ENCODE results near the gene LRRC4B.
A peak's percentile ranks its signal among the peaks of the same experiment; 100 is the strongest.
"Not testable (repeated sequence)": the region's sequence is repeated elsewhere in the genome, so short reads cannot be mapped to it uniquely, and the experiment has no call there.

LRRC4B gene

DNA sequence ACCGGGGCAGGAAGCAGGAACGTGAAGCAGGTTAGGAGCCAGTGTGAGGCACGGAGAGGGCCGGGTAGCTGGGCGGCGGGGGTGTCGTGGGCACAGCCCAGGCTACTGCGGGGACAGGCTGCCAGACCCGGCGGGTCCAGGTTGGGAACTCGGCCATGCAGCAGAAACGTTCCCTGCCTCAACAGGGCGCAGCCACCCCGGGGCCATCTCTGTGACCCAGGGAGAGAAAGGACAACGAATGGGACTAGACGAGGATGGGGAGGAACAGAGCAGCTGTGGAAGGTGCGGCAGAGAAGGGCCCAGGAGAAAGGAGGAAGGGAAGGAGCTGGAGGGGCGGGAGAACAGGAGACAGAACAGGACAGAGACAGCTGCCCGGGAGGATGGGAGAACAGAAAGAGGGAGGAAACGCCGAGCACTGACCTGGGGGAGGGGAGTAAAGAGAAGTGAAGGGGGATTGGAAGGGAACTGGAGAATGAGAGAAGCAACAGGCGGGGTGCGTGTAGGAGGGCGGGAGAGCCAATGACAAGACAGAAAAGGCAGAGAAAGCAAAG, 78.7 kb downstream of the LRRC4B start:
- DNase-seq (ENCODE audit: low read depth in 2 of 2, low spot score in 1 of 2), result no peak

DNA sequence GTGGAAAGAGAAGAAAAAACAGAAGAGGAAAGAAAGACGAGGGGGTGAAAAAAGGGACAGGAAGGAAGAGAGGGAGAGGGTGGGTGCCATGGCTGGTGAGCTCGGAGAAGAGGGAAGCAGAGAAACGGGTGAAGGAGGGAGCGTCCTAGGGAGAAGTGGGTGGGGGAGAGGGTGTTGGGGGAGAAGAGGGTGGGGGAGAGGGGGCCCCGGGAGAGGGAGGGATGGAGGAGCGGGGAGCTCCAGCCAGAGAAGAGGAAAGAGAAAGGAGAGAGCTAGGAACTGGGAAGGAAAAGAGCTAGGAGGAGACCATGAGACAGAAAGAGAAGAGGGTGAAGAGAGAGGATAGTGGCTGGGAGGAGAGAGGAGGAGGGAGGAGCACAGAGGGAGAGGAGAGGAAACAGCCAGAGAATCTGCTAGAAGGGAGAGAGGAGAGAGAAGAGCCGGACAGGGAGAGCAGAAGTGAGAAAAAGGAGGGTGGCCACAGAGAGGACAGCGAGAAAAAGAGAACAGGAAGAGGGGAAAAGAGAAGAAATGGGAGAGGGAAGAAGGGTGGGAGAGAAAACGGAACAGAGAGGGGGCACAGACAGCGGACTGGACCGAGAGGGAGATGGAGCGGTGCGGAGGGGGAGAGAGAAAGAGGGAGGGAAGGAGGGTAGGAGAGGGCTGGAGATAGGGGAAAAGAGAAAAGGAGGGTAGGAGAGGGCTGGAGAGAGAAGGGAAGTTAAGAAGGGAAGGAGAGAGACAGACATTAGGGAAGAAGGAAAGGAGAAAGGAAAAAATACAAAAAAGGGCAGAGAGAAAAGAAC, 79.6 kb downstream of the LRRC4B start:
- no peak for DNase-seq (ENCODE audit: low read depth in 2 of 2, low spot score in 1 of 2)

DNA sequence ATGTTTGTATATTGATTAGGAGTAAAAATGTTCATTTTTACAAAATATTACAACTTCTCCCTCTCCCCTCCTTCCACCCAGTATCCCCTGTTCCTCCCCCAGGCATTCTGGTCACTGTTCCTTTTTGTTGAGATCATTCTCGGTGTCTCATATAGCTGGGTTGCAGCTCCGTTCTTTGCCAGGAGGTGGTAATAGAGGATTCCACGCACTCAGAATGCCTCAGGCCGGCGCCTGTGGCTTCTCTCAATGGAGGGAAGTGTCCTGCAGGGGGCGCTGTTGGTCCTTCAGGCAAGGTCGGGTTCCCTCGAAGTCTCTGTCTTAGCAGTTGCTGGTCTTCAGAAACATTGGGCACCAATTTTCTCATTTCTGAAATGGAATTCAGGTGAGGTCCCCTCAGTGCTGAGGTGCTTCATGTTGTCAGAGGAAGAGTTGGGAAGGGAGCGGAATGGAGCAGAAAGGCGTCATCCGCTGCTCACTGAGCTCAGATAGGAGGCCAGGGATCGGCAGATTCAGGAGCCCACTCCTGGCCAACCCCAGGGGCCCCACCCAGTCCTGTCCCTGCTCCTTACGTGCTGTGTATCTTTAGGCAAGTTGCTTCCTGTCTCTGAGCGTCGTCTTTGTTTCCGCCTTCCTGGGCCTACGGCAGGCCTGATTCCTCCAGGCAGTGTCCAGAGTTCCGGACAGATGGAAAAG, 81.3 kb downstream of the LRRC4B start:
- peak in 1 of 2 donors; percentile 23 for DNase-seq (ENCODE audit: low read depth in 2 of 2, low spot score in 1 of 2)

DNA sequence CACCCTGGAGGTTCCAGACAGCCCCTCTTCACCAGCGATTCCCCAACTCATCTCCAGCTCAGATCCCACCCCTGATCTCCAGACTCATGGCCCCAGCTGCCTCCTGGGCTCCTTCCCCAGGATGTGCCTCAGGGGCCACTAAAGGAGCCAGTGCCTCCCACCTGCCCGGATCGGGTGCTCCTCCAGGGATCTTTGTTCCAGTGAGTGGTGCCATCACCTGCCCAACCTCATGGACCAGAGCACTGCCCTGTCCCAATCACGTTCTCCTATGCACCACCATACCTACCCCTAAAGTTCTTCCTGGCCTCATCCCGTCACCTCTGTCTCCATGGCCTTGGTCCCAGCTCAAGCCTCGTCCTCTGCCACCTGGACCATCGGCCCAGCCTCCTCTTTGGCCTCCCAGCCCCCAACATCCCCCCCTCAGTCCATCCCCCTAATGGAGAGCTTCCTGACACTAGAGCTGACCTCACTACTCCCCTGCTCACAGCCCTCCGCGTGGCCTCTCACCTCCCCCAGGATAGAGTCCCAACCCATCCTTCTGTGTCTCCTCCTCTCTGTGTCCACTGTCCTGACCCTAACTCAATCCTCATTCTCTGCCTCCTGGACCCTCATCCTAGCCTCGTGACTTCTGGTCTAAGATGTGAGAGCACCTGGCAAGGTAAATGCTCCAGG, 82.8 kb downstream of the LRRC4B start:
- no peak for DNase-seq (ENCODE audit: low read depth in 2 of 2, low spot score in 1 of 2)

DNA sequence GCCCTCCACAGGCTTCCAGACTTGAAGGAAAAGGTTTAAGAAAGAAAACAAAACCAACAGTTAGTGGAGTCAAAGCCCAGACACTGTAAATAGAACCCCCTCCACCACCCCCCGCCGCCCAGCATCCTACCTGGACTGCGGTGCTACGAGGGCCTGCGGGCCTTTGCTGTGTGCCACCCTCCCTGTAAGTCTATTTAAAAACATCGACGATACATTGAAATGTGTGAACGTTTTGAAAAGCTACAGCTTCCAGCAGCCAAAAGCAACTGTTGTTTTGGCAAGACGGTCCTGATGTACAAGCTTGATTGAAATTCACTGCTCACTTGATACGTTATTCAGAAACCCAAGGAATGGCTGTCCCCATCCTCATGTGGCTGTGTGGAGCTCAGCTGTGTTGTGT, 85.3 kb downstream of the LRRC4B start:
- DNase-seq (ENCODE audit: low read depth in 2 of 2, low spot score in 1 of 2), result no peak

DNA sequence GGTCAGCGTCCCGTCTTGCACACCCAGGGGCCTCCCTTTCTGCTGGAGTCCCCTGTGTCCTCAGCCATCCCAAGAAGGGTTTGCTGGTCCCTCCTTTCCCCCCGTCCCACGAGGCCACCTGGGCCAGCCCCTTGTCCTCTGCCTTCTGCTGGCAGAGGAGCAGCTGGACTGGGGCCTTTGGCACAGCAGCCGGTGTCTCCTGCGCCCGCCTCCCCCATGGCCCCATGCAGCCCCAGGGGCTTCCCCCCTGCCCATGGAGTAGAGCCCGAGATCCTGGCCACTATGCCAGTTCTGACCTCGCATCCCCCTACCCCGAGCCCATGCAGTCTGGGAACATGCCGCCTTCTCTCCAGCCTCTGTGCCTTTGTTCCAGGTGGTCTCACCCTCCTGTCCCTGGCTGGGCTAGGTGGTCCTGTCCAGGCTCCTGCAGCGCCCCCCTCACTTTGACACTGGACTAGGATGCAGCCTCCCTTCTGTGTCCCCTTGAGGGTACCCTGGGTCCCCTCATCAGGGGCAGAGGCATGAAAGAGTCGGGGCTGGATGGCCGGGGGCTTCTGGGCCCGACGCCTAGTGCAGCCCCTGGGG, 85.9 kb downstream of the LRRC4B start:
- no peak for DNase-seq (ENCODE audit: low read depth in 2 of 2, low spot score in 1 of 2)

DNA sequence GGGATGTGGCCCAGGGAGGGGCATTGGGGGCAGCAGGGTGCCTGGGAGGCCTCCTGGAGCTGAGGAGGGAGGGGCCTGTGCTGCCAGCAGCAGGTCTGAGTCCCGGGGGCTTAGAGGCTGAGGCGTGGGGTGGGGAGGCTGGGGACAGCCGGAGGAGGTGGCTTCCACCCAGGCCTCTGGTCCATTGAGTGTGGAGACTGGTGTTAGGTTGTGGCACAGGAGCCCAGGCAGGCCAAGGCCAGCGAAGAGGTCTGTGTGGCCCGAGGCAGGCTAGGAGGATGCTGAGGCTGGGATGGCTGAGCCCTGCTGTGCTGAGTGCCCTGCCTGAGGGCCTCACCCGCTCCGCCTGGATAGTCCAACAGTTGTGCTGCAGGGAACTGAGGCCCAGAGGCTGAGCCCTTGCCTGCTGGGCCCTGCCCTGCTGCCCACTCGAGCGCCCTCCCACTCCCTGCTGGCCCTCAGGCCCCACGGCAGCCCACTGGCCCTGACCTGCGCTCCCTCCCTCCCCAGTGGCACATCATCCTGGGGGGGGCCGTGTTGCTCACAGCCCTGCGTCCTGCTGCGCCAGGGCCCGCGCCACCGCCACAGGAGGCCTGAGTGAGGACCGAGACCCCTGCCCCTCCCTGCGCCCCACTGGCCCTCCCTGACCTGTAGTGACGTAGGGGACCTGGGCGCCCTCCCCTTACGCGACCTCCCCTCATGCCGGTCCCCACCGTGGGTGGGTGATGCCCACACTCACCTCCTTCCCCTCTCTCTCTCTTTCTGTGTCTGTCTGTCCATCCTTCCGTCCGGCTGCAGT, 86.7 kb downstream of the LRRC4B start:
- no peak for DNase-seq (ENCODE audit: low read depth in 2 of 2, low spot score in 1 of 2)

DNA sequence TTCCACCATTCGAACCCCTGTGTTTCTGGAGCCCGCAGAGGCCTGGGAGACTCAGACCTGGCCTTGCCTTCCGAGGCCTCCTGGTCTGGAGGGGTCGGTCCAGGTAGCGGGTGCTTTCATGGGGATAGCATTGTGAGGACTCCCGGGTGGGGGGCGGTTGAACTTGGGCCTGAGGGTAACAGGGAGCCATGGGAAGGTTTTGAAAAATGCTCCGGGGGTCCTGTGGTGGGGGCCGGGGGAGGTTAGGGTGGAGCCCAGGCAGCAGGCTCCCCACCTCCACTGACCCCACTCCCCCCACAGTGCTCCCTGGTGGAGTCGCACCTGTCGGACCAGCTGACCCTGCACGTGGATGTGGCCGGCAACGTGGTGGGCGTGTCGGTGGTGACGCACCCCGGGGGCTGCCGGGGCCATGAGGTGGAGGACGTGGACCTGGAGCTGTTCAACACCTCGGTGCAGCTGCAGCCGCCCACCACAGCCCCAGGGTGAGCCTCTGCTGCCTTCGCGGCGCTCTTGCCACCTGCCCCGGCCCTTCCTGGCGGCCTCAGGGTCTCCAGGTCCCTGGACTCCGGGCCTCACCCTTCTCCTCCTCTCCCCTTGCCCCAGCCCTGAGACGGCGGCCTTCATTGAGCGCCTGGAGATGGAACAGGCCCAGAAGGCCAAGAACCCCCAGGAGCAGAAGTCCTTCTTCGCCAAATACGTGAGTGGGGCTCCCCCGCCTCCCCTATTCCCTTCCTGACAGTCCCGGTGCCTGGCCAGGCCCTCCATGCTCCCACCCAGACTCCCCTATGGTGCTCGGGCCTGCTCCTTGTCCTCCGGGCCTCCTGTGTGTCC, 87.7 kb downstream of the LRRC4B start:
- no peak for DNase-seq (ENCODE audit: low read depth in 2 of 2, low spot score in 1 of 2)

DNA sequence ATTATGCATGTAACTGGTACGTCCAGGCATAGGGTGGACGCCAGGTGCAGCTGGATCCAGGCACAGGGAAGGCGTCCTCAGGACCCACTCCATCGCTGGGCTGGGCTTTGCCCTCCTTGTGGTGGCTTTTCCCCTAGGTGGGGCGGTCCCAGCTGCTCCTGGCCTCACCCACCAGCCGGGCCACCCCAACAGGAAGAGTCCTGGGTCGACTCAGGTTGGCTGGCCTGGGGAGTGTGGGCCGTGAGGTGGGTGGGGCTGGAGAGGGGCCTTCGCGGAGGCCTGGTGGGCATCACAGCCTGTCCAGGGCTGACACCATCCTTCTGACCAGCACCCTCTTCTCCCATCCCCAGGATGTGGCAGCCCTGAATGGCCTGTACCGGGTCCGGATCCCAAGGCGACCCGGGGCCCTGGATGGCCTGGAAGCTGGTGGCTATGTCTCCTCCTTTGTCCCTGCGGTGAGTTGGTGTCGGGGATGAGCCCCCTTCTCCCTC, 88.4 kb downstream of the LRRC4B start:
- no peak for DNase-seq (ENCODE audit: low read depth in 2 of 2, low spot score in 1 of 2)

DNA sequence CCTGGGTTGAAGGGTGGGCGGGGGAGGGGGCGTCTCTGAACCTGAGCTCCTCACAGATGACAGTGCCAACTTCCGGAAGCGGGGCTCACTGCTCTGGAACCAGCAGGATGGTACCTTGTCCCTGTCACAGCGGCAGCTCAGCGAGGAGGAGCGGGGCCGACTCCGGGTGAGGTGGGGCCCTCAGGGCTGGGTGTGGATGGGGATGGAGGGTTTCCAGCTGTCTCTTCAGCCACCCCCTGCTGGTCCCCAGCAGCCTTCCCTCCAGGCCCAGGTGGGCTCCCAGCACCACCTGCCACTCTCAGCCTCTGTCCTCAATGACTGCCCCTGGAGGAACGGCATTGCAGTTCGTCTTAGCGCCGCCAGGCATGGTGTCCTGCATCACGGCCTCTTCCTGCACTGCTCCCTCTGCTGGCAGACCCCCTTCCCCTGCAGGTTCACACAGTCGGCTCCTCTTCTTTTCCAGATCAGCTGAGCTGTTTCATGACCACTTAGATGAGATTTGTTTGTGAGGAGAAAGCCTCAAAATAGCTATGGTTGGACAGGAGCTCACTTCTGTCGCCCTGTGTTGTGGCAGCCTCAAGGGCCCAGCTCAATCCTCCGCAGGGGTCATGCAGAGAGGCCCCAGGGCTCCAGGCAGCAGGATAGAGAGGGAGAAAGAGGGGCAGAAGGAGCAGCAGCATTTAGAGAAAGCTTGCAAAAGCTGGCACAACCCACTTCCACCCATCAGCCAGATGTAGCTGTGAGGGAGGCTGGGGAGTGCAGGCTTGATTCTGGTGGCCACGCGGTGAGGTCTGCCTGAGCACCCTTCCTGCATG, 89.1 kb downstream of the LRRC4B start:
- no peak for DNase-seq (ENCODE audit: low read depth in 2 of 2, low spot score in 1 of 2)

DNA sequence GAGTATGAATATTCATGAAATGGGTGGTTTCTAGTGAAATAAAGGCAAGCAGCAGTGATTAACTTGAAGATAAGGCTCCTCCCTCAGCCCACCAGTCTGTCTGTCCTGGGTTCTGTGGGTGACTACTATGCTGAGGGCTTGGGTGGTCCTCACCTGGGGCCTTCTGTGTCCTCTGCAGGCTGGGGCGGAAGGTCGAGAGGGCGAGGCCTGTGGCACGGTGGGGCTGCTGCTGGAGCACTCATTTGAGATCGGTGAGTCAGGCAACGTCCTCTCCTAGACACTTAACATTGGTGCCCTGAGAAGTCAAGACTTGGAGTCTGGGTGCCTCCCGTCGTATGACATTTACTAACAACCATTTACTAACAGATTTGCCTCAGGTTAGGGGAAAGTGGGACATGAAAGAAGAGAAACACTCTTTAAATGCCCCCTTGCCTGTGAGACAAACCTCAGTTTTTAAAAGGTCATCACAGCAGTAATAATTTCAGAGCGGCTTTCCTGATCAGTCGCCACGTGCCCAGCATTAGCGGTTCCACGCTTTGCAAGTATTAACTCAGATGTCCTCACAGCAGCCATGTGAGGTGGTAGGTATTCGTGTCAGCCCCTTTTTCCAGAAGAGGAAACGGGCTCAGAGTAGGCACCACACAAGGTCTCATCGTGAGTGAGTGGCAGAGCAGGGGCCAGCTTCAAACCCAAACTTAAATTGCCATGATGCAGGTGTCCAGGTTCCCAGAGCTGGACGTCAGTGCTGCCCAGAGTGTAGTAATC, 90.3 kb downstream of the LRRC4B start:
- DNase-seq (ENCODE audit: low read depth in 2 of 2, low spot score in 1 of 2), result no peak

DNA sequence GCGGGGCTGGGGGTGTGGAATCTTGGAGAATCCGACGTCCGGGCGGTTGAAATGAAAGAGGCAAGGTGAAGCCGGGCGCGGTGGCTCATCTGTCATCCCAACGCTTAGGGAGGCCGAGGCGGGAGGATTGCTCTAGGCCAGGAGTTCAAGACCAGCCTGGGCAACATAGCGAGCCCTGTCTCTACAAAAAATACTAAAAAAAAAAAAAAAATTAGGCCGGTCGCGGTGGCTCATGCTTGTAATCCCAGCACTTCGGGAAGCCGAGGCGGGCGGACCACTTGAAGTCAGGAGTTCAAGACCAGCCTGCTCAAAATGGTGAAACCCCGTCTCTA, 91.4 kb downstream of the LRRC4B start:
- no peak for DNase-seq (ENCODE audit: low read depth in 2 of 2, low spot score in 1 of 2)

DNA sequence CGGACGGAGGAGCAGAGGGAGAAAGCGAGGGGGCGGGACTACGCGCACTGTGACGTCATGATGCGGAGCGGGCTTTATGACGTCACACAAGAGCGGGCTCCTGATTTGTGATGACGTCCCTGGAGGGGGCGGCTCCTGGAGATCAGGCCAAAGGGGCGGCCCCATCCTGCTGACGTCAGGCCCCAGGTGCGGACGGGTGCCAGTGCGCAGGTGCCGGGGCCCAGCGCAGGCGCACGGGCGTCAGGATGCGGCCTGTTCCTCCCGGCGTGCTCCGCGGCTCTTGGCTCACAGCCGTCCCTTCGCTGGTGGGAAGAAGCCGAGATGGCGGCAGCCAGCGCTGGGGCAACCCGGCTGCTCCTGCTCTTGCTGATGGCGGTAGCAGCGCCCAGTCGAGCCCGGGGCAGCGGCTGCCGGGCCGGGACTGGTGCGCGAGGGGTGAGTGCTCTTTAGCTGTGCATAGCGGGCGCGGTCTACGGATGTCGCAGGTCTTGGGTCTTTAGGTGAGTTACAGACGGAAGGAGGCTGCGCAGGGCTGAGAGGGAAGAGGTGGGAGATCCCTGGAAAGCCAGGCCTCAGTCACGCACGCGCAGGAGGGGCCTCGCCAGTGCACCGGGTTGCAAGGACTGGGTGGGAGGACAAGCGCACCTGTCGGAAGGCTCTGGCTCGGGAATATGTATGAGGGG, 91.9 kb downstream of the LRRC4B start, which contains the start of the genes EMC10 and GARIN5A:
Gene EMC10, plus strand, starts transcription at position 284 of the 683 bp plus-strand sequence. Its CDS starts 38 bp downstream, at position 322.
Gene GARIN5A, minus strand, starts transcription at position 625 of the 683 bp plus-strand sequence. Its CDS starts 460 bp downstream, at position 165.
- DNase-seq (ENCODE audit: low read depth in 2 of 2, low spot score in 1 of 2), result peak; percentile 66 to 86

DNA sequence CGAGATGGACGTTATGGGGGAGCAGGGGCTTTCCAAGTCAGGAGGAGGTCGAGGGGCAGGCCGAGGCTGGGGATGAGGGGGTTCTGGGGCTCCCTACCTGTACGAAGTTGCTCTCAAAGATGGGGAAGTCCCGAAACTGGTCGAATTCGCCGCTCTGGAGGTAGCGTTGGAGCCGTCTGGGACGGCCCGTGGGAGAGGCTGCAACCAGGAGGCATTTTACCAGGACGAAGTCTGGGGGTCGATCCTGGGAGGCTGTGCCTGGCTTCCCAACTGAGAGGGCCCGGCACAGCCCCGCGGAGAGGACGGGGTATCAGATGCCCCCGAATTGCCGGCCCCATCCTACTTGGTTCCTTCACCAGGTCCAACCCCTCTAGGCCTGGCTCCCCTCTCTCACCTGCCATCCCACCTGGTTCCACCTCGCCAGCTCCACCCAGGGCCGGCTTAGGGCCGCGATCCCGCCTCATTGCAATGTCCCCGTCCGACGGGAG, 92.5 kb downstream of the LRRC4B start:
- no peak for DNase-seq (ENCODE audit: low read depth in 2 of 2, low spot score in 1 of 2)

DNA sequence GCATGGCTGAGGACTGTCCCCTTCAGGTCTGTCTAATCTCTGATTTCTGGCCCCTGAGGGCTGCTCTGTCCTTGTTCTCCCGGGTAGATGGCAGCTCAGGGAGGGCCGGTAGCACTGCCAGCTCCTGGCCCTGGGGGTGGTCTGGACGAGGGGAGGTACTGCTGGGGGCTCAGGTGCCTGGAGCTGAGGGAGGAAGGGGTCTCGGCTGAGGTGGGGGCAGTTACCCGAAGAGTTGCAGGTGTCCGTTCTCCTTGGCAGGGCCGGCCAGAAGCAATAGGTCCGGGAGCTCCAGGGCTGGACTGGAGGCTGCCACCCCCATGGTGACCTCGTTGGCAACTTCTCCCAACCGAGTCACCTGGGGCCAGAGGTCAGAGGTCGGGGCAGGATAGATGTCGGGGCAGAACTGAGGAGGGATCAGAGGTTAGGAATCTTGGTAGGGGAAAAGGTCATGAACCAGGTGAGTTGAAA, 93.1 kb downstream of the LRRC4B start:
- no peak for DNase-seq (ENCODE audit: low read depth in 2 of 2, low spot score in 1 of 2)

DNA sequence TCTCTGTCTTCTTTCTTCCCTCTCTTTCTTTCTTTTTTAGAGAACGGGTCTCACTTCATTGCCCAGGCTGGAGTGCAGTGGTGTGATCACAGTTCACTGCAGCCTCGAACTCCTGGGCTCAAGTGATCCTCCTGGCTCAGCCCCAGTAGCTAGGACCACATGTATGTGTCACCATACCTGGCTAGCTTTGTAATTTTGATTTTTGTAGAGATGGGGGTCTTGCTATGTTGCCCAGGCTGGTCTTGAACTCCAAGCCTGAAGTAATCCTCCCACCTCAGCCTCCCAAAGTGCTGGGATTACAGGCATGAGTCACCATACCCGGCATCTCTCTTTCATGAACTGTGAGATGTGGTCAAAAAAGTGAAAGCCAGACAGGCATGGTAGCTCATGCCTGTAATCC, 94.9 kb downstream of the LRRC4B start:
- DNase-seq (ENCODE audit: low read depth in 2 of 2, low spot score in 1 of 2), result not testable (repeated sequence)

DNA sequence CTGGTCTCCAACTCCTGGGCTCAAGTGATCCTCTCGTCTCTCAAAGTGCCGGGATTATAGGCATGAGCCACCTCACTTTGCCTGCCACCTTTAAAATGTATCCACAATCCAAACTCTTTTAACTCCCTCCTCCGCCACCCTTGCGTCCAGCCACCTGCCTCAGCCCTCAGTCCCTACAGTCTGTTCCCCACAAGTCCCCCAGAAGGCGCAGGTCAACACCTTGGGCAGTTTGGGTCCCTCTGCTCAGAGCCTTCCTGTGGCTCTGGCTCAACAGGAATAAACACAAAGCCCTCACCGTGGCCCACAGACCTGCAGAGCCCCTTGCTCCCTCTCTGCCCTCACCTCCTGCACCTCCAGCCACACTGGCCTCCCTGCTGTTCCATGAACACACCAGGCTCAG, 99.4 kb downstream of the LRRC4B start:
- no peak for DNase-seq (ENCODE audit: low read depth in 2 of 2, low spot score in 1 of 2)
